Sigmoid colon (tissue), 4 donors: Measurements from ENCODE around the gene TCTN2.

Experiments used
- CTCF ChIP-seq, 4 experiments: fragments of 450-650 bp in 3 of 4; fragments of 200-600 bp in 1 of 4; IDR thresholded peaks; one replicate each; pipeline ENCODE4 v1.5.1; 2016 to 2019; ENCODE audit warnings: antibody characterized with exemption in 4 of 4, mild to moderate bottlenecking in 3 of 4, moderate library complexity in 2 of 4
- EP300 ChIP-seq, 4 donors: sonication (generic); formaldehyde crosslinking; IDR thresholded peaks; one replicate each; pipeline ENCODE4 v1.6.1; 2017; ENCODE audit warnings: antibody characterized with exemption in 4 of 4
- POLR2A ChIP-seq, 2 donors: fragments of 450-650 bp; IDR thresholded peaks; one replicate each; pipeline ENCODE4 v1.6.1; 2016; ENCODE audit warnings: antibody characterized with exemption in 2 of 2, mild to moderate bottlenecking in 2 of 2, moderate library complexity in 2 of 2

- no peak for TF ChIP-seq CTCF (IDR thresholded peaks at IDR 0.05)
- TF ChIP-seq POLR2A (IDR thresholded peaks at IDR 0.05), result no peak
- TF ChIP-seq EP300 (IDR thresholded peaks at IDR 0.05), result no peak
These were observed 25.0 kb upstream of the TCTN2 start for GRCh38 chr12:123645878-123646277.
